ENCODE measurements around the gene JHY.

Gene JHY

GRCh38 chr11:122998727-122999366 is 116.3 kb downstream of the JHY start:
- FAIRE-seq (no peak), DNase-seq (ENCODE audit: extremely low spot score, insufficient read length, low read depth) (no peak)

DNA sequence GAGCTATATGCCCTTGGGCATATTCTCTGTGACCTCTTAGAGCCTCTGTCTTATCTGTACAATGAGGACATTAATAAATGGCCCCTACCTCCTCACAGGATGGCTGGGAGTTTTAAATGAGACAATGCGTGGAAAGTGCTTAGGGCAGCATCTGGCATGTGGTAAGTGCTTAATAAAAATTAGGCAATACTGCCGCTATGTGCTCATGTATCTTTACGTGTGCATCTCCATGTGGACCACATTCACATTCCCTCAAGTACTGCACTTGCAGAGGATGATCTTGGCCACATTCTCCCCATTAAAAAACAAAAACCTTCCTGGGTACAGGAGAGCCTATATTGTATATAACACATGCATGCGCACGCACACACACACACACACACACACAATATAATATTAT is 118.2 kb downstream of the JHY start:
- no peak for FAIRE-seq

GRCh38 chr11:123006860-123007542 is 124.4 kb downstream of the JHY start:
- DNase-seq (ENCODE audit: extremely low spot score, insufficient read length, low read depth) (no peak), FAIRE-seq (no peak)

More for the DNA sequence above, 118.2 kb downstream of the JHY start:
- DNase-seq (ENCODE audit: extremely low spot score, insufficient read length, low read depth): no peak
